CD14-positive monocyte (primary cell): ENCODE data around the gene RELN. TPM values are rescaled to one million over a fixed set of nuclear protein-coding genes. Genes with fewer than 3 reads are reported as not detected.
"Not testable (repeated sequence)": the region's sequence is repeated elsewhere in the genome, so short reads cannot be mapped to it uniquely, and the experiment has no call there.

ENCODE experiments used
- DNase-seq, 3 donors: peaks; one replicate each; pipeline ENCODE4 v3.0.0-alpha.2; 2011 to 2022
- H2AFZ ChIP-seq: 2 replicates; pipeline ENCODE4 v1.6.0; 2012; ENCODE audit warnings: mild to moderate bottlenecking, low read depth, low read length, inconsistent platforms; ENCODE audit not compliant: insufficient read depth, poor library complexity, severe bottlenecking
- H3K27ac ChIP-seq, 2 donors: 1 replicate in 1 of 2; 2 replicates in 1 of 2; pipeline ENCODE4 v1.5.1; 2012 to 2013; ENCODE audit warnings: low read length in 2 of 2, control low read depth in 1 of 2, inconsistent platforms in 1 of 2, low read depth in 1 of 2, mild to moderate bottlenecking in 1 of 2
- H3K27me3 ChIP-seq, 2 donors: one replicate each; pipeline versions ENCODE4 v1.6.0 to v1.6.1; 2011 to 2013; ENCODE audit warnings: low read length in 2 of 2; ENCODE audit not compliant: control insufficient read depth in 2 of 2, insufficient read depth in 2 of 2
- H3K36me3 ChIP-seq, 2 donors: replicated peaks in 1 of 2; 1 replicate in 1 of 2; 2 replicates in 1 of 2; pipeline versions ENCODE4 v1.5.1 to v1.6.1; 2012 to 2013; ENCODE audit warnings: low read length in 2 of 2, control low read depth in 1 of 2, inconsistent platforms in 1 of 2, mild to moderate bottlenecking in 1 of 2; ENCODE audit not compliant: insufficient read depth in 2 of 2, control insufficient read depth in 1 of 2
- H3K4me1 ChIP-seq, 2 donors: 1 replicate in 1 of 2; 2 replicates in 1 of 2; pipeline versions ENCODE4 v1.5.1 to v1.6.1; 2012 to 2013; ENCODE audit warnings: low read length in 2 of 2, control low read depth in 1 of 2, inconsistent platforms in 1 of 2, mild to moderate bottlenecking in 1 of 2, moderate library complexity in 1 of 2; ENCODE audit not compliant: insufficient read depth in 2 of 2, control insufficient read depth in 1 of 2
- H3K4me2 ChIP-seq: replicated peaks from 2 replicates; pipeline ENCODE3; 2012; ENCODE audit warnings: low read length, moderate library complexity, mild to moderate bottlenecking; ENCODE audit not compliant: poor library complexity, severe bottlenecking; ENCODE audit errors: extremely low read depth
- H3K4me3 ChIP-seq, 3 experiments: fragments of 200-600 bp in 1 of 3; sonication (generic) in 1 of 3; replicated peaks in 1 of 3; 1 replicate in 2 of 3; 2 replicates in 1 of 3; pipeline ENCODE4 v1.5.1; 2011 to 2013; ENCODE audit warnings: low read length in 3 of 3, mild to moderate bottlenecking in 3 of 3, control low read depth in 2 of 3, low read depth in 2 of 3, inconsistent platforms in 1 of 3, moderate library complexity in 1 of 3
- H3K79me2 ChIP-seq: 2 replicates; pipeline ENCODE4 v1.6.0; 2012; ENCODE audit warnings: mild to moderate bottlenecking, control low read depth, inconsistent platforms, low read length, moderate library complexity; ENCODE audit not compliant: insufficient read depth
- H3K9ac ChIP-seq: 2 replicates; pipeline ENCODE4 v1.6.0; 2017; ENCODE audit warnings: low read length, mild to moderate bottlenecking; ENCODE audit not compliant: insufficient read depth, poor library complexity, severe bottlenecking
- H3K9me3 ChIP-seq, 2 donors: replicated peaks in 1 of 2; 1 replicate in 1 of 2; 2 replicates in 1 of 2; pipeline versions ENCODE4 v1.5.1 to v1.6.1; 2012 to 2013; ENCODE audit warnings: low read length in 2 of 2, control low read depth in 1 of 2; ENCODE audit not compliant: control insufficient read depth in 1 of 2, insufficient read depth in 1 of 2
- H4K20me1 ChIP-seq: 2 replicates; pipeline ENCODE4 v1.6.0; 2012; ENCODE audit warnings: mild to moderate bottlenecking, low read length, control low read depth, moderate library complexity; ENCODE audit not compliant: insufficient read depth
- H3K27ac Mint-ChIP-seq, 7 donors: one replicate each; pipeline ENCODE4 v1.8.0; 2020; ENCODE audit warnings: mild to moderate bottlenecking in 7 of 7, mixed read lengths in 7 of 7, moderate library complexity in 6 of 7, inconsistent platforms in 2 of 7
- H3K27me3 Mint-ChIP-seq, 3 donors: one replicate each; pipeline ENCODE4 v1.8.0; 2021 to 2022; ENCODE audit warnings: low read depth in 3 of 3, mild to moderate bottlenecking in 3 of 3, mixed read lengths in 3 of 3, moderate library complexity in 3 of 3, inconsistent platforms in 1 of 3
- H3K36me3 Mint-ChIP-seq, 2 donors: one replicate each; pipeline ENCODE4 v1.8.0; 2020; ENCODE audit warnings: mixed read lengths in 2 of 2, inconsistent platforms in 1 of 2, mild to moderate bottlenecking in 1 of 2
- H3K4me1 Mint-ChIP-seq: one replicate; pipeline ENCODE4 v1.8.0; 2020; ENCODE audit warnings: mild to moderate bottlenecking, mixed read lengths
- H3K4me3 Mint-ChIP-seq, 2 donors: one replicate each; pipeline ENCODE4 v1.8.0; 2020; ENCODE audit warnings: mild to moderate bottlenecking in 2 of 2, mixed read lengths in 2 of 2, moderate library complexity in 1 of 2
- H3K9me3 Mint-ChIP-seq, 7 donors: one replicate each; pipeline ENCODE4 v1.8.0; 2020 to 2022; ENCODE audit warnings: mixed read lengths in 7 of 7, mild to moderate bottlenecking in 6 of 7, moderate library complexity in 6 of 7, inconsistent platforms in 2 of 7
- CTCF ChIP-seq: fragments of 200-600 bp; IDR thresholded peaks from one replicate; pipeline ENCODE4 v1.8.0; 2022; ENCODE audit warnings: antibody characterized with exemption, mild to moderate bottlenecking
- WGBS: methylation state at CpG from one replicate; pipeline ENCODE4 v1.1.5; 2013; ENCODE audit warnings: missing lambda C conversion rate; ENCODE audit not compliant: insufficient coverage; 5-methylcytosine and 5-hydroxymethylcytosine counted together
- intact Hi-C, 2 donors: fragments of 100-400 bp; cut with micrococcal nuclease; formaldehyde crosslinking; loops; one replicate each; pipeline versions ENCODE4 v1.15.0 to v1.15.1; 2023
- polyA plus RNA-seq, 3 donors: library from polyadenylated mRNA; depleted of rRNA in 1 of 3; unstranded in 2 of 3; stranded (reverse) in 1 of 3; fragments of 300-500 nt in 2 of 3; fragments of >200 nt in 1 of 3; fragmentation: Illumina TruSeq in 2 of 3; gene quantifications; 1 replicate in 2 of 3; 2 replicates in 1 of 3; pipeline ENCODE4 v1.2.3, GENCODE V29; 2012 to 2021

RELN gene
- polyA plus RNA-seq, 3 donors: not detected

GRCh38 chr7:103791894-103792293, 197.6 kb downstream of the RELN start:
- Mint-ChIP-seq H3K36me3 (no peaks in the 10 kb centered on the region), H3K4me1 (no peaks in the 10 kb centered on the region), H3K27ac (no peak overlapping the region), H3K9me3 (peaks cover 0 to 6% (median 2%) of the 10 kb centered on the region in 7 donors), H3K27me3 (no peaks in the 10 kb centered on the region), H3K4me3 (no peak overlapping the region)
- DNase-seq: no peak
- no peaks in the 10 kb centered on the region for H3K27me3 ChIP-seq
- H3K4me1 ChIP-seq: no peaks in the 10 kb centered on the region
- no peak overlapping the region for H3K27ac ChIP-seq
- no peak overlapping the region for H3K4me2 ChIP-seq
- intact Hi-C loops: no loop called here
- no peak for TF ChIP-seq CTCF
- H3K9ac ChIP-seq: no peak overlapping the region
- H4K20me1 ChIP-seq: no peaks in the 10 kb centered on the region
- no peaks in the 10 kb centered on the region for H3K79me2 ChIP-seq
- no peak overlapping the region for H3K4me3 ChIP-seq
- H3K36me3 ChIP-seq: no peaks in the 10 kb centered on the region
- no peaks in the 10 kb centered on the region for H3K9me3 ChIP-seq
- no peak overlapping the region for H2AFZ ChIP-seq

- H3K4me1 ChIP-seq, H3K36me3 ChIP-seq, DNase-seq, H3K27me3 Mint-ChIP-seq, H3K79me2 ChIP-seq, H3K27ac Mint-ChIP-seq, H3K36me3 Mint-ChIP-seq, H3K4me2 ChIP-seq, H3K4me1 Mint-ChIP-seq, intact Hi-C loops, H3K27me3 ChIP-seq, H3K4me3 Mint-ChIP-seq, H3K27ac ChIP-seq, H2AFZ ChIP-seq, H3K9me3 Mint-ChIP-seq, H3K9ac ChIP-seq, H3K4me3 ChIP-seq, H4K20me1 ChIP-seq, H3K9me3 ChIP-seq: not testable (repeated sequence)
- no CpG with 5 or more reads among the region's 1 CpG for WGBS
Observed at GRCh38 chr7:103787041-103787440, 202.4 kb downstream of the RELN start.
